ENCODE measurements around the gene KIF1A.
"Not testable (repeated sequence)": the region's sequence is repeated elsewhere in the genome, so short reads cannot be mapped to it uniquely, and the experiment has no call there.

Gene KIF1A

GRCh38 chr2:240787521-240788472, 32.2 kb downstream of the KIF1A start:
- DNase-seq (ENCODE audit: low read depth): no peak

- DNase-seq (ENCODE audit: low read depth): no peak
Measured at GRCh38 chr2:240786871-240787311, 33.1 kb downstream of the KIF1A start.

DNA sequence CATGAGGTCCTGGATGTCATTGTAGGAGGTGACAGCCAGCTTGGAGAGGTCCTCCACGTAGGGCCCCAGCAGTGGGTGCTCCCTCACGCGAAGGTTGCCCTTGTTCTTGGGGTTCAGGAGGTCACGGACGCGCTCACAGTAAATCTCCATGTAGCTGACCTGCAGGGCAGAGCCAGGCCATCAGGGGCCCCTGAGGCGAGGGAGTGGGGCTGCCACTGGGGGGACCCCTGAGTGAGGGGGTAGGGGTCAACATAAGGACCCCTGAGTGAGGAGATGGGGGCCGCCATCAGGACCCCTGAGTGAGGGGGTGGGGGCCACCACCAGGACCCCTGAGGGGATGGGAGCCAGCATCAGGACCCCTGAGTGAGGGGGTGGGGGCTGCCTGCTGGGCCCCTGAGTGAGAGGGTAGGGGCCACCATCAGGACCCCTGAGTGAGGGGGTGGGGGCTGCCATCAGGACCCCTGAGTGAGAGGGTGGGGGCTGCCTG, 33.6 kb downstream of the KIF1A start:
- no peak for DNase-seq (ENCODE audit: low read depth)

DNA sequence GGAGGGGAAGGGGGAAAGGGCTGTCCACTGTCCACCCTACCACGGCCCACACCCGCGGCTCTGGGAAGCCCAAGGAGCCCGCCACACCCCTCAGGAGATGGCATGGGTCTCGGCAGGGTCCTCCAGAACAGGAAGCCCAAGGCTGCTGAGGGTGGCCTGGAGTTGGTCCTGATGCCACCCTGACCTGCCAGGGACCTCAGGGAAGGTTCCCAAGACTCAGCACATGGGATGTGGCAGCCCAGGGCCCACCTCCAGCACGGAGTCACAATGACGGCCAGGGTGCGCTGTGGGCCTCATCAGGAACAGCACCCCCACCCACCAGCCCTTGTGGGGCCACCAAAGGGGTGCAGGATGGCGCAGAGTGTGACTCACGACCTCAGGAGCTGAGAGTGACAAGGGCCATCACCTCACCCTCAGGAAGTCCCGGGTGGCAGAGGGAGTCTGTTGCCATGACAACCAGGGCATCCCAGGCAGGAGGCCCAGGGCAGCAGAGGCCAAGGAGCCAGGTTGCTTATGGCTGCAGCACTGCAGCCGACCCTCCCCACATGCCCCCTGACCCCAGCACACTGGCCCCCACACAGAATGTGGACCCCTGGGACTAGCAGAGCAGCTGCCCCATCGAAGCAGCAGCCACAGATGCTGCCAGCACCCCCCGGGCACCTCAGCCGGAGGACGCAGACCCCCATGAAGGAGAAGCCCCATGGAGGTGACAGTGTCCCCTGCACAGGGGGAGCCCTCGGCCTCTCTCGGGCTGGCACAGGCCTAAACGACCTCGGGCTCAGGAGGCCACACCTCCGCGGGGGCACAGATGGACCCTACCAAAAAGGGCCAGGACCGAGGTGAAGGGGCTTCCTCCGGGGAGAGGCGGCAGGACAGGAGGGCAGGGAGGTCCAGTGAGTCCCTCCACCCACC, 34.3 kb downstream of the KIF1A start:
- no peak for DNase-seq (ENCODE audit: low read depth)

GRCh38 chr2:240784629-240785423, 35.2 kb downstream of the KIF1A start:
- DNase-seq (ENCODE audit: low read depth): no peak

DNA sequence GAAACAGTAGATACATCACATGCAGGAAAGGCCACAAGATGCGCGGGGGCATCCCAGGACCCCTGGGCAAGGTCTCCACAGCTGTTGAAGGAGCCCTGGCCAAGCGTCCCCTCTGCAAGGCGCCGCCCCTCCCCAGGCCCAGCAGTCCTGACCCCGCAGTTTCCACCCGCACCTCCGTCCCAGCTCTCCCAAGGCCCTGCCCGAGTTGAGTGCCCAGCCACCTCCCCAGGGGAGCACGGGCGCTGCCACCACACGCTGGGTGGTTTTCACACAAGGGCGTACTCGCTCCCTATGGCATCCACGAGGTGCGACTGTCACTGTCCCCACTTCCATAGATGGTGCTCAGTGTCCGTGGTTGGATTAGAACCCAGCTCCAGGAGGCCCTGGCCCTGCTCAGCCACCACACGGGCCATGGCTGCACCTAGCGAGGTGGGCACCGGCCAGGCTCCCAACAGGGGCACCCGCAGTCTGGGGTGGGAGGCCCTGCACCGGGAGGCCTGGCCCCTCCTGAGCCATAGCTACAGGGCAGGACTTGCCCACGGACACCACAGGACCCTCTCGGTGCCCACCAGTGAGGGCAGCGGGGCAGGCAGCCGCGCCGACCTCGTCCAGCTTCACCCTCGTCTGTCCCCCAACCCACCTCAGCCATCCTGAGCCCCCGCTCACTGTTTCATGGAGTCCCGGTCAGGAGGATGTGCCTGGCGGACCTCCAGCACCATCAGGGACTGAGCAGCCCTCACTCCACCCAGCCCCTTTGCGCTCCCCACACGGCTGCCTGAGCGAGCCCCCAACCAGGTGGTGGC, 36.0 kb downstream of the KIF1A start:
- no peak for DNase-seq (ENCODE audit: low read depth)

DNA sequence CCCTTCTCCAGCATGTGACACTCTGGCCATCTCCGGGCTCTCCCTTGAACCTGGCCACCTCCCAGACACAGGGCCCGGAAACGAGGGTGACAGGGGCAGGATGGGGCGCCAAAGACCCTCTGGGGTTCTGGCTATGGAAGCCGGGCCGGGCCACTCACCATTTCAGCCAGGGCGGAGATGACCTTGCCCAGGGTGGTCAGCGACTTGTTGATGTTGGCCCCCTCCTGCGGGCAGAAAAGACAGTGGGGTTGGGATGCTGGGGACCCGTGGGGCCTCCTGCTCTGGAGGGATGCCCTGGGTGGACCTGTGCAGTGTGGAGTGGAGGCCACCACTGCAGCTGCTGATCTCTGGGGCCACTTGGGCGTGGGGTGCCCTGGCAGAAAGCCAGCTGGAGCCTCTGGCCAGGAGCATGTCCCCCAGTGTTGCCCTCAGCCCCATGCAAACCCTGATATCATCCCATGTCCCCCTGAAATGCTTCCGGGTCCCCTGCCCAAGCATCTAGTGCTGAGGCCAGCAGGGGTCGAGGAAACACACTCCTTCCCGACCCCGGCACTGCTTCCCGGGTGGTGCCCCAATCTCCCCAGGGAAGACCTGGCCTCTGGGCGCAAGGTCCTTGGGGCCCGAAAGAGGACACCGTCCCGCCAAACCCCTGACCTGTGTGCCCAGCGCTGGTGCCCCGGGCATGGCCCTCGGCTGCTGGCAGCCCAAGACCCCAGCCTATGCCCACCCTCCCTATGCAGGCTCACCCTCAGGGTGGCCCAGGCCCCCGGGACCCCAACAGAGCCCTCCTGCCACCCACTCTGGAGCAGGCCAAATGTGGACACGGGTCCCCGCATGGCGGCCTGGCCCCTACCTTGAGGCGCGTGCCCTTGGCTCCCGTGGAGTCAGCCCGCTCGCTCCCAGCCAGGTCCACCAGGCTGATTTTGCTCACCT, 36.9 kb downstream of the KIF1A start:
- DNase-seq (ENCODE audit: low read depth): no peak

DNA sequence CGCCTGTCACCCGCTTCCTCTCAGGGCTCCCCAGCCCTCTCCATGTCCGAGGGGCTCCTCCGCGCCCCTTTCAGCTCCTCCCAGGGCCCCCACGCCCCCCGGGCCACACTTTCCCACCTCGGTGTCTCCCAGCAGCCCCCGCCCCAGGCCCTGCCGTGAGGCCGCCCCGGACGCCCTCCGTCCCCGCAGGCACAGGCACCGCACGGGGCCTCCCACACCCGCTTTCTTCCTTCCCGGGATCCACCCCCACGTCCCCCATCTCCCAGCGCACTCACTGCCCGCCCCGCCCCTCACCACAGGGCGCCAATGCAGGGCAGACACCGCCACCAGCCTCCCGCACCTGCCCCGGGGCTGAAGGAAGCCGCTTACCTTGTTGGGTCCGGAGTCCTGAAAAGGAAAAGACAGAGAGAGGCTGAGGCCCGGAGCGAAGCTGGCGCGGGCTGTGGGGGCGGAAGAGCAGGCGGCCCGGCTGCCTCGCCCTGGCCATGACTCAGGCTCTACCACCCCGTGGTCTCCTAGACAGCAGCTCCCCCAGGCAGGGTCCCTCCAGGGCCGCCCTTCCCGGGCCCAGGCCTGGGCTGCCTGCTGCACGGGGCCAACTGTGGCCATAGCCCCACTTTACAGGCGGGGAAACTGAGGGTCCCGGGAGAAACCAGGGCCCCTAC, 37.7 kb downstream of the KIF1A start:
- no peak for DNase-seq (ENCODE audit: low read depth)

DNA sequence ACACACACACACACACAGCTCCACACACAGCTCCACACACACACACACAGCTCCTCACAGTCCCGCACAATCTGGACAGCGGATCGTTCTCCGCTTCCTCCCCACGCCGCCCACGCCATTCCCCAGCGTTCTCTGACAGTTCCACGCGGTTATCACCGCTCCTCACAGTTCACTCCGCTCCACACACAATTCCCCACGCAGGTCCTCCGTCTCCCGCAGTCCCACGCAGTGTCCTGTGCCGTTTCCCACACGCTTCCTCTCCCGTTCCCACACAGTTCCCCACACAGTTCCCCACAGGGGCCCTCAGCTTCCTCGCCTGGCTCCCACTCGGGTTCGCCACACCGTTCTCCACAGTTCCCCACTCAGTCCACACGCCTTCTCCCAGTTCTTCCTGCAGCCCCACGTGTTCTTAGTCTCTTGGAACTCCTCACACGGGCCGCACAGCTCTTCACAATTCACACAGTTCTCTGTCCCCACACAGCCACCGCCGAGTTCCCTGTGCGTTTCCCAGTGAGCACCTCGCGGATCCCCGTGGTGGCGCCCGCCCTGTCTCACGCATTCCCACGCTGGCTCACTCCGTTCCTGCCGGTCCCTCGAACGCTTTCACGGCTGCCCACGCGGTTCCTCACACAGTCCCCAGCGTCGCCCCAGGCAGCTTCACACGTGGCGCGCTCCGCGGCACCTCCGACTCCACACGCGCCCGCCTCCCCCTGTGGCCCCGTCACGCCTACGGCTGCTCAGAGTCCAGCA, 38.4 kb downstream of the KIF1A start:
- no peak for DNase-seq (ENCODE audit: low read depth)

DNA sequence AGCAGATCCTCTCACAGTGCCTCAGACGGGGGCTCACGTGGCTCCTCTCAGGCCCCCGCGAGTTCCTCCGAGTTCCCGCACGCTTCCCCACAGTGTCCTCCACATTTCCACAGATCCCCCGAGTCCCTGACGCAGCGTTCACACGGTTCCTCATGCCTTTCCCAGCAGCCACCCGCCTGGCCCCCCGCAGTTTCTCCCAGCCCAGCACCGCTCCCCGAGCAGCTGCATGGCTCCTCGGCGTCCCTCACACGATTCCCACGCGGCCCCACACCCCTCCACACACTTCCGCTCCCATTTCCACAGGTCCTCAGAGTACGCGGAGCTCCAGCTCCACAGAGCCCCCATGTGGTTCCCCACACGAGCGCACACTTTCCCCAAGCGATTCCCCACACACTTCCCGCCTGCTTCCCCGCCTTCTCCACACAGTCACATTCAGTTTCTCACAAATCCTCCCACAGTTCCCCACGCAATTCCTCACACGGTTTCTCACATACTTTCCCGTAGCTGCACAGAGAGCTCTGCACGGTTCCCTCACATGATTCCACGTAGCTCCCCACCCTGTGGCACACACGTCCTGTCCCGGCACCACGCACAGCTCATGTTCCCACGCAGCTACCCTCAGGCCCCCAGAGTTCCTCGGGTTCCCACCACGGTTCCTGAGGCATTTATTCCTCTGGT, 39.9 kb downstream of the KIF1A start:
- no peak for DNase-seq (ENCODE audit: low read depth)

DNA sequence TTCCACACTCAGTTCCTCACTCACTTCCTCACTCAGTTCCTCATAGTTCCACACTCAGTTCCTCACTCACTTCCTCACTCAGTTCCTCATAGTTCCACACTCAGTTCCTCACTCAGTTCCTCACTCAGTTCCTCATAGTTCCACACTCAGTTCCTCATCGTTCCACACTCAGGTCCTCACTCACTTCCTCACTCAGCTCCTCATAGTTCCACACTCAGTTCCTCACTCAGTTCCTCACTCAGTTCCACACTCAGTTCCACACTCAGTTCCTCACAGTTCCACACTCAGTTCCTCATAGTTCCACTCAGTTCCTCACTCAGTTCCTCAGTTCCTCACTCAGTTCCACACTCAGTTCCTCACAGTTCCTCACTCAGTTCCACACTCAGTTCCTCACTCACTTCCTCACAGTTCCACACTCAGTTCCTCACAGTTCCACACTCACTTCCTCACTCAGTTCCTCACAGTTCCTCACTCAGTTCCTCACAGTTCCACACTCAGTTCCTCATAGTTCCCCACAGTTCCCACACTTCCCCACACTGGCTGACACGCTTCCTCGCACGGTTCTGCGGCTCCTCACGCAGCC, 40.7 kb downstream of the KIF1A start:
- DNase-seq (ENCODE audit: low read depth): not testable (repeated sequence)

GRCh38 chr2:240778426-240778825, 41.6 kb downstream of the KIF1A start:
- no peak for DNase-seq (ENCODE audit: low read depth)

DNA sequence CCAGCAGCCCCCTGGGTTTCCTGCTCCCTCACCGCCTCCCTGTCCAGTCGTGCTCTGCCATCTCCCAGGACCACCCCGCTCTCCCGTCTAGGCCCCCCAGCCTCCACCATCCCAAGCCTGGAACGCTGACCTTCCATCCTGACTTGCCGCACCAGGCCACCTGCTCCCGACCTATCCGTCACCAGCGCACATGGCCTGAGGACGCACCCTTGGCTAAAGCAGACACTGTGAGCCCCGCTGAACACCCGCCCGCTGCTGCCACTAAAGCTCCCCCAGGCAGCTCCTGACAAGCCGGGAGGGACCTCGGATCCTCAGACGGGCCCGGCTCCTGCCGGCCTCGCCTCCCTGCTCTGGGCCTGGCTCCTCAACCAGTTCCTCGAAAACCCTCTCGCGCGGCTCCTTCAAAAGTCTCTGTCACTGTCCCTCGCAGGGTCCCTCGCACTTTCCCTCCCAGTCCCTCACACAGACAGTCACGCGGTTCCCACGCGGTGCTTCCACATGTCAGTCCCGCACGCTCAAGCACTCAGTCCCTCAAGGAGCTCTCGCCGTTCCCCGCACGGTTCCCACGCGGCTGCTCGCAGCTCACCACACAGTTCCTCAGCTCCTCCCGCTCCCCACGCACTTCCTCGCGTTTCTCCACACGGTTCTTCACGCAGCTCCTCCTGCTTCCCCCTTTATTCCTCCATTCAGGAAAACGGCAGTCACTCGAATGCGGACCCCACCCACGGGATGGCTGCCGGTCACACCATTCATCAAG, 42.4 kb downstream of the KIF1A start:
- DNase-seq (ENCODE audit: low read depth): no peak

DNA sequence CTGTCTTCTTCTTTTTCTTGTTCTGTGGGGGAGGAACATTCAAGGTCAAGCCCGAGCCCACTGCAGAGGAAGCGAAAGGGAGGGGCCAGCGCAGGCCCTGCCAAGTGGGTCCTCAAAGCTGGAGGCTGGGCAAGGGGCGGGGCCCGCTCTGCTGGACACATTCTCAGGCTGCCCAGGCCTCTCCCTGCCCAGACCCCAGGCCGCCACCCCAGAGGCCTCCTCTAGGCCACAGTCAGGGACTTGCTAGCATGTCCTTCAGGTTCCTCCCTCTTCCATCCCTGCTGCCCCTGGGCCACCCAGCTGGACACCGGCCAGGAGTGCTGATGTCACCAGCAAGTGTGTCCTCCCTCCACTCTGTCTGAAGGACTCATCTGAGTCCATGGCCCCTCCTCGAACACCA, 44.1 kb downstream of the KIF1A start:
- DNase-seq (ENCODE audit: low read depth): no peak

GRCh38 chr2:240774856-240775255, 45.2 kb downstream of the KIF1A start:
- no peak for DNase-seq (ENCODE audit: low read depth)

DNA sequence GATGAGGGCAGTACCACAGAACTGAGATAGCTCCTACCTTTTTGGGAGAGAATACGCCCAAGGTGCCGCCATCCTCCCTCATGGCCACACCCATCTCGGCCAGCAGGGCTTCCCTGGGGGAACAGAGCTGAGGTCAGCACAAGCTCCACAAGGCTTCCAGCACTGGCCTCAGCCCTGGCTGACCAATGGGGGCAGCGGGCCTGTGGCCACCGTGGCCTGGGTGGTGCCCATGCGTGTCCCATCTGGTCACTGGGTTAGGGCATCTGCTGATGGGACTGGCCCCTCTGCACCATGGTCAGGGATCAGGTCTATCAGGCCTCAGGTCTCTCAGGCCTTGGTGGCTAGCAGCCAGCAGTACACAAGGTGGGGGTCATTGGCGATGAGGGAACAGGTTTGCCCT, 50.9 kb downstream of the KIF1A start:
- no peak for DNase-seq (ENCODE audit: low read depth)

- DNase-seq (ENCODE audit: low read depth): no peak
Measured at GRCh38 chr2:240768216-240768615, 51.8 kb downstream of the KIF1A start.

Measured in non-pigmented ciliary epithelial cell (primary cell).